Activated naive CD4-positive, alpha-beta T cell treated with anti-CD3 and anti-CD28 coated beads, Interleukin-2, amount 50 U/mL, for 16 hours (primary cell): Measurements from ENCODE around the gene GSG1.

Experiments used
- DNase-seq: peaks from one replicate; pipeline ENCODE4 v3.0.0-alpha.2; 2020

GSG1 gene

DNA sequence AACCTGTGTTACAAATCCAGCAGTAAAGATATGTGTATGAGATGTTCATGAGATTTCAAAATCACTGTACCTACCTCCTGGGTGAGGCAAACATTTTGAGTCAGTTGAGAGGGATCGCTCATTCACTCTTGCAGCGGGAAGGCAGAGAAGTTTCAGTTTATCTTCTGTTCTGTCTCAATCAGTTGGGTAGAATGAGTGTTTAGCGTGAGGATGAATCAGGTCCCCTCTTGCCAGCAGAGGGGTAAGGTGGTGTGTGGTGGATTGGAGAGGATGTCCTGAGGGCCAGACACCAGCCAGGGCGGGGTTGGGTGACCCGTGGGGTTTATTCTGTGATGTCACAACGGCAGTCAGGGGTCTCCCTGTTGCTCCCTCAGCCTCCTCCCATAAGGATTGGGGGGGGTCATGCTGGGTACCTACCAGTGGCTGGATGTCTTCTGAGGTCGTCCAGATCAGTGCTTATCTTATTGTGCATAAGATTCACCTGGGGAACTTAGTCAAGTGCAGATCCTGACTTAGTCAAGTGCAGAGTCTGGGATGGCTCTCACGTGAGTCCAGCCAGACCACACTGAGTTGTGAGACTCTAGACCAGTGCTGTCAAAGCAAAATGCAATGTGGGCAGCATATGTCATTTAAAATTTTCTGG, at the start of gene GSG1:
Gene GSG1, minus strand, starts transcription at position 277 of the 643 bp plus-strand sequence. Its CDS starts 155 bp downstream, at position 122.
- no peak for DNase-seq

DNA sequence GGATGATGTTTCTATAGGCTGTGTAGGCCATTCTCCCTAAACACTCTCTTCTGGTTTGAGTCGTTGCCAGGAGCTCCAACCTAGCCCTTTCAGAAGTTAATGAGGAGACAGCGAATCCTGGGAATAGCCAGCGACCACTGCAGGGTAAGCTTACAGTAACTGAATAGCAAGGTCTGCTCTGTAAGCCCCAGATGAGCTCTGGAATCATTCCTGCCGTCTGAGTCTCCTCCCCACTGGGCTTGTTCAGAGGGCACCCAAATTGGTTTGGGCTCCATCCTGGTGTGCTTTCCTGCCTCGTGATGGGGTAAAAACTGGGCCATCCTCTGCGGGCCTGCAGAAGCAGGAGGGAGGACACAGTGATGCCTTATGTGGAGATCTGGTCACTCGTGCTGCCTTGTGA, 49.7 kb upstream of the GSG1 start:
- no peak for DNase-seq

DNA sequence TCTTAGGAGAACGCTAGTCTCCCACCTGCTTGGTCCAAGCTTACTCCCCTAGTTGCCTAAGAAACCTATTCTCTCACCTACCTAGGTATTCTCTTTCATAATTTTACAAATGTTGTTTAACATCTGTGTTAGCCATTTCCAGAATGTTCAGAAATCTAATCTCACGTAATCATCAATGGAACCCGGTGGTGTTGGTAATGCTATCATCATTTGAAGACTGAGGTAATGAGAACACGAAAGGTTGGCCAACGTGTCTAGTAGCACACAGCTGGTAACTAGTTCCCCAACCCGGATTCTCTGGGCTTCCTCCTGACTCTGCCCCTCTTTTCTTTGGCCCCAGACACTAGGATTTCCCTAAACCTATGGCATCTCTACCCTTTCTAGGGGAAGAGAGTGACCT, 49.3 kb upstream of the GSG1 start:
- no peak for DNase-seq

DNA sequence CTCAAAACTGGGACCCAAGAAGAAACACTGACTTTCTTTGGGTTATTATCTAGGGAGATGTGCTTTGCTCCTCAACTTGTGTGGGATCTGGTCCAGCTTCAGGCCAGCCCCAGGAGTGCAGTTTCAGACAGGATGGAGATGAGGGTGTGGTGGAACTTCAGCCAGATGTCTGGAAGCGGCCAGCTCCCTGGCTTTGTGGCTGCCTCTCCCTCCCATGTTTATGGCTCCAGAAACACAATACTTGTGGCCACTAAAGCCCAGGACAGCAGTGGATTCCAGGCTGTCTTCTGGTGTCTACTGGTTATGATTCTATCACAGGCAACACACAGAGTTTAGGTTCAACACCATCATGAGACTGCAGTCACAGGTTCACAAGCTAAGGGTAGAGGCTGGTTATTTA, 48.8 kb upstream of the GSG1 start:
- no peak for DNase-seq

DNA sequence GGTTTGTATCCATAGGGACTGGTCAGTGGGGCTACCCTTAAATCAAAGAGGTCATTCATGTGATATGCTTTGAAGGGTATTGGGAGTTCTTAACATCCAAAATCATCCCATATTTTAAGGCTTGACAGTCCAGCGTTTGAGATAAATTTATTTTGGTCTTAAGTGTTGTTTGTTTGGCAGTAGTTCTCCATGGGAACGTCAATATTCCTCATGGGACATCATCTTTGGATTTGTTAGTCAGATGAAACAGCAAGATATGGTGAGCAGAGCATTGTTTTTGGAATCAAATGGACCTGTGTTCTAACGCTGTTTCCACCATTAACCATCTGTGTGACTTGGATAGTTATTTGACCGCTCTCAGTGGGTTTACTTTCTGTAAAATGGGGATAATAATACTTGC, 45.9 kb upstream of the GSG1 start:
- no peak for DNase-seq

DNA sequence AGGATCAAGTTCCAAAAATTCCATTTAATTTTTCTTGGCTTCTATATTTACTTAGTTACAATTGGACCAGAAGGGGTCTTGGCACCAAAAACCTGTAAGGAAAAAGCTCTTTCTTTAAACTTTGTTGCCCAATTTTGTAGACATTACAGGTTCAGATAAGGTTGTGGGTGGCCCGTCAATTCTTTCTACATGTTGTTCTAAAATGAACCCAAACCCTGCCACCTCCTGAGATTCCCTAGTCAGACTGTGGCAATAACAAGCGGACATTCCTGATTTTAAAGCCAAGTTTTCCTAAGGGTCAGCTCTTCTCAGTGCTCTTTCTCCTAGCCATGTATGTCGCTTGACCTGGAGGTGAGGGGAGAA, 45.0 kb upstream of the GSG1 start:
- DNase-seq: no peak

DNA sequence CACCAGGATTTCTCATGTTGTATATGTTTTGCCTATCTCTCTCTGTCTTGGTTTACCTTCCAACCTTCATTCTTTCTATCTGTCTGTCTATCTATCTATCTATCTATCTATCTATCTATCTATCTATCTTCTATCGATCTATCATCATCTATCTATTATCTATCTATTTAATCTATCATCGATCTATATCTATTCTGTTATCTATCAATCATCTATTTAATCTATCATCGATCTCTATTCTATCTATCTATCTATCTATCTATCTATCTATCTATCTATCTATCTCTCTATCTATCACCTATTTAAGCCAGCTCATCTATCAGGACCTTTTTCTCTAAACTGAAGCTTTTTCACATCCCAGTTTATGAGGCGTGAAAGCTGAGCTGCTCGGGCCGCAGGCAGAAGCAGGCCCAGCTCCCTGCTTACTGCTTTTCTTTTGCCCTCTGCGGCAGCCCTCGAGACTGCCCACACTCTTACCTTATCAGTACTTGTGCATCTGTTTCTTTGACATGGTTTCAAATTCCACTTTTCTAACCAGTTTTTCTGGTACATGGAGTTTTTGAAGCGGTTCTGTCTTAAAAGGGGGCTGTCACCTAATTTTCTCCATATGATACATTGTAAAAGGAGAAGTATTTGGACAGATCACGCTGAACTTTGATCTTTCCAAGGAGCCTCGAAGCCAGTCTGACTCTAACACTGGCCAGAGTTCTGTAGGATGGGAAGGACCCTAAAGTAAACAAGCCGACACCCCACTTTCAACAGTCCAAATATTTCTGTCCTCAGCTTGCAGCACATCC, 44.4 kb upstream of the GSG1 start:
- no peak for DNase-seq

DNA sequence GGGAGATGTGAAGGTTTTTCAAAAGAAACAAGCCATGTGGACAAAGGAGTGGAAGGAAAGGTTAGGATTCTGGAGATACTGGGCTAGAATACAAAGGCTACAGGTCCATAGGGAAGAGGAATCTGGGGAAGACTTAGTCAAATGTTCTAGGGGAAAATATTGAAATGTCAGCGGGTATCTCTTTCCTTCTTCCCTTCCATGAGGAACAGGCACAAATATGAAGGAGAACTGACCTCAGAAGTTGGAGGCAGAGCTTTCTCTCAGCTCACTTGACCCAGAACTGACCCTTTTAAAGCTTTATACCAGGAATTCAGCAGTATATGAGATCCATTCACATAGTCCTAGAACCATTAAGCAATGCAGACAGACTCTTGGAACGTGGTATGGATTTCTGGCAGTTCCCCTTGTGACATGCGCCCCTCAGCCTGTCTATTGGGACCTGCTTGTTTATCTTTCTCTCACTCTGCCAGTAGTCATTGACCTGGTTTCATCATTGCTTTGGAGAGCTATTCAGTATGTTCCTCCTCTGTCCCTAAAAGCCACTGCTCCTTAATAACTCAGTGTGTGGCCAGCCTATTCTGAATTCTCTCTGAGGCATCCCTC, 43.0 kb upstream of the GSG1 start:
- no peak for DNase-seq

DNA sequence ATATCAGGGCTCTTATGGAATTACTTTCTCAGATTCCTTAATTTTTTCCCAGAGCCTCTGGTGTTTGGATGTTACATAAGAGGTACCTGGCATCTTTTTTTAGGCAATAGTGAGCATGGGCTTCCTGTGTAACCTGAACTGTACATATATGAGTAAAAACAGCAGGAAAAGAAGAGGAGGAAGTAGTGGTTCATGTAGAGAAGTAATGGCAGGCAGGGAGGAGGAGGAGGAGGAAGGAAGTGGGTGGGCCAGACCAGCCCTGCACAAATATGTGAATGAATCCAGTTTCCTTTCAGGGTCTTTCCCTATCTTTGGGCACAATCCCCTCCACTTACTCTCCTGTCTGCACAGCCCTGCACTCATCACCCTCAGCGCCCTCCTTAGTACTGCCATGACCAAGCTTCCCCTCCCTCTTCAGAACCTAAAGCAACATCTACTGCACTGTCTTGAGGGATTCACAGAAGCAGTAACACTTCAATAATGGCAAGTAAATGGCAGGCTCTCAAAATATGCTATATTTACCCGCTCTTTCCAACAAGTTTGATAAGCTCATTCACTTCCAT, 40.9 kb upstream of the GSG1 start:
- DNase-seq: no peak

DNA sequence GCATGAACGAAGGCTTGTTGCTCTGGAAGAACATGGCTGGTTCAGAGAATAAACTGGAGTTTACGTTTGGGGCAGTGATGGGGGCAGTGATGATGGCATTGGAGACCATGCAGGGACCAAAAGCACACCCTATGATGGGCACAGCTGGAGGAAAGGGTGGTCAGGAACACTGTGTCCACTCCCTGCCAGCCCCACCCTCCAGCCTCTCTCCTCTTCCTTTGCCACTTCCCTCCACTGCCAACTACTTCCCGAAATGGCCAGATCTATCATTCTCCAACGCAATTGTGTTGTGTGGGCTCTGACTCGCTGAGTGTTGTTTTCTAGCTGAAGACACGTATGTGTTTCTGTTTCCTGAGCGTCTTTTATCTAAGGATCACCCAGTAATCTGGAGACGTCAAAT, 39.3 kb upstream of the GSG1 start:
- DNase-seq: no peak

DNA sequence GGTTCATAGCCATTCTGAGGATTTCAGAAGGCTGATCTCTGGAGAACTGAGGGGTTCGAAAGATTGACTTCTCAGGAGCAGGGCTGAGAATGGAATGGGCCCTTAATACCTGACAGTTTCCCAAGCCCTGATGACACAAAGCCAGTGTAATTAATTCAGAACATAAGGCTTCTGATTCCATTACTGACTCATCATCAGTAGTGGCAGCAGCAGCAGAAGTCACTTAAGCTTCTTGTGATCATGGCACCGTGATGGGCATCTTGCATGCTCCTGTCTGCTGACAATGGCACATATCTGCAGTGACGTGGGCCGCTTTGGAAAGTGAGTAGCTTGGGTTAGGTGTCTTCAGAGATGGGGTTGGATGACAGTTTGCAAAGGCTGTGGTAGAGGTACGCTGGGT, 38.2 kb upstream of the GSG1 start:
- DNase-seq: no peak

DNA sequence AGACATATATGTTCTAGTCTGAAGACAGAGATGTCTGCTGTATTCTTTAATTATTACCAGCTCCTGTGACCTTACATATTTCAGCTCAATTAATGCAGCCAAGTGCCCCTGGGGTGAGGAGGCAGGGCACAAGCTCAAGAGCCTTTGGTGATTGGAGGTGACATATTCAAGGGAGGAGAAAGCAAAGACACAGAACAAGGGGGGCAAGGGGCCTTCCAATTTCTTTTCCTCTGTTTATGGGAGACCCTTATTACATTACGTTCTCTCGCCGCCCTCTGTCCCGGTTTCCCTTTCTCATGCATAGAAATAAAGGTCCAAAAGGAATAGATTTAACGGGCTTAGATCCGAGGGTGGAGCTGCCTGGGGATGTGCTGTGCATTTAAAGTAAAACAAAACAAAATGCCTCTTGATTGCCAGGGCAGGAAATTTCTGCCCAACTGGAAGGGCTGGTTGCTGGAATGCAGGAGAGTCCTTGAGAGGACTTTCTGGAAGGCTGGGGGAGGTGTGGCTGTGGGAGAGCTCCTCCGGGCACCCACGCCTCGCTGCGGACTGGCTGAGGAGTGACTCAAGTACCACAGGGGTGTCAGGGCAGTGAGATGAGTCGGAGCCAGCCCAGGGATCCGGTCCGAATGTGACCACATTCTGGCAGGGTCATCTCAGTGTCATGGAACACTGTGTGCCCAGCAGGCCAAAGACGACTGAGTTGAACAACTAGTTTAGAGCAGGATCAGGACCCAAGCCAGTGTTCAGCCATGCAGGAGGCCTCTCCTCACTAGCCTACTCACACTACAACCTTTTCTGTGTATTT, 32.1 kb upstream of the GSG1 start:
- no peak for DNase-seq

DNA sequence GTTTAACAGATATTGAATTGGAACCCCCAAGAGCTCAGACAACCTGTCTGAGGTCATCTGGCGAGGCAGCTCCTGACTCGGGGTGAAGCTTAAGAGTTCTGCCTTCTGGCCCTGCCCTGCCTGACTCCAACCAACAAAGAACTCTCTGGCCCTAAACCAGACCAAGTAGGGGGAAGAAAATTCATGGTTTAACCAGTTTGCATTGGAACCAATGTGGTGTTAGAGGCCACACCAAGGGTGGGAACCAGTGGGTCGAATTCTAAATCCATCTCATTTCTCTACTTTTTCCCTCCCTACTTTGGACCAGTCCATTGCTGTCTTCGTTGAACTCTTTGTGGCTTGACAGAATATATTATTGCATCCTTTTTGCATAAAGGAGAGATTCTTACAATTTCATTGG, 30.4 kb upstream of the GSG1 start:
- DNase-seq: no peak

DNA sequence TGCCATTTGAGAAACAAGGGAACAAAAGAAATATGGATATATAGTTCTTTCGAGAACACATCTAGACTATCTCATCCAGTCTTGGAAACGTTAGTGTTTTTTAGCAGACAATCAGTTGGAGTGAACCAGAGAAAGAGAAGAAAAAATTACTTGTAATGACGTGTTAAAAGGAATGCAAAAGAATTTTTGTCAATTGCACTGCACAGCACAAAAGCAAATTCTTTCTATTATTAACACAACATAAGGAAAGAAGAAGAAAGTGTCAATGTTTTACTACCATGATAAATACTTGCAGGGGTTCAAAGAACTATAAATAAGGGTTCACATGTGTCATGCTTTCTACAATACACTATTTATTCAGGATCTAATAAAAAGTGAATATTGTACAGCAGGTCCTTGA, 27.5 kb upstream of the GSG1 start:
- DNase-seq: no peak

DNA sequence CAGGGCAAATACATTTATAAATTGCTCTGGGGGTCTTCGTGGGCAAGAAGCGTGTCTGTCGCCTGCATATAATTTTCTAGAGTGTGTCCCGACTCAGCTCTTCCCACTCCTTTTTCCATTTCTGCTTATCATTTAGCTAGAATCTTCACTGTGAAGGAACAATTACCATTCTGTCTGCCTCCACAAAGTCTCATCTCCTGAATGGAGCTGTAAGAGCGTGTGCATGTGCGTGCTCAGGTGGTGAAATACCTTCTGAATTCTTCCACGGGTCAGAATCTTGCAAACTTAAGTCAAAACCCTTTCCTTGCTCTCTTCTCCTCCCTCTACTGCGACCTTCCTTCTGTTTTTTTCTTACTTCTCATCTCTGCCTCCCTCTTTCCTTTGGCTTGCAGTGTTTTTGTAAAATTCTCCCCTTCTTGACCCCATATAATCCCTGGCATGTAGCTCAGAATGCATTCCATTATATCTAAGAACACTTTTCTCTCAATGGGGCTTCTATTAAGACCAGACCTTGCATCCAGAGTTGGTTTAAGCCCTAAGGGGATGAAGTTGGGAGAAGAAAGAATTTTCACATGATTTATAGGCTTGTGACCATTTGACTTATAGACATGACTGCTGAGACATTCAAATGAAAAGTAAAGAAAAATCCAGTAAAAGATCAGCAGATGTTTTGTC, 25.0 kb upstream of the GSG1 start:
- DNase-seq: no peak

DNA sequence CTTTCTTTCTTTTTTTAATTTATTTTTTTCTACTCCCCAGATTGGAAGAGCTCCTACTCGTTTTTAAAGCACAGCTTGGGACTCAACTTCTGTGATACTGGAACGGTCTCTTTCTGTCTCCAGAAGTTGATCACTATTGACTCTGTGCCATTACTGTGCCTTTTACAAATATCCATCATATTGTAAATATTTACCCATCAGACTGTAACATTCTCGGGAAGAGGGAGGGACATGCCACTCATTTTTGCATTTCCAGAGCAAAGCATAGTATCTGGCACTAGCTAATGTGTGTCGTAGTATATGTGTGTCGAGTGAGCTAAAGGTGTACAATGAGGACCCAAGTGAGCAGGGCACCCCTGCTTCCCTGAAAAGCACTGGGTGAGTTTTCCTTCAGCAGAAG, 24.0 kb upstream of the GSG1 start:
- no peak for DNase-seq

DNA sequence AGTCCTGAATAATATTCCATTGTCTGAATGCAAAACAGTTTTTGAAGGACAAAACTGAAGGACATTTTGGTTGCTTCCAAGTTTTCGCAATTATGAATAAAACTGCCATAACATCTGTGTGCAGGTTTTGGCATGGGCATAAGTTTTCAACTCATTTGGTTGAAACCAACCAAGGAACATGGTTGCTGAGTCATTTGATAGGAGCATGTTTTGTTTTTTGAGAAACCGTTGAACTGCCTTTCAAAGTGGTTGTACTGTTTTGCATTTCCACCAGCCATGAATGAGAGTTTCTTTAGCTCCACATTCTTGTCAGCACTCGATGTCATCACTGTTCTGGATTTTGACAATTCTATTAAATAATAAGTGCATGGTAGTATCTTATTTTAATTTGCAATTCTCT, 23.0 kb upstream of the GSG1 start:
- DNase-seq: no peak

DNA sequence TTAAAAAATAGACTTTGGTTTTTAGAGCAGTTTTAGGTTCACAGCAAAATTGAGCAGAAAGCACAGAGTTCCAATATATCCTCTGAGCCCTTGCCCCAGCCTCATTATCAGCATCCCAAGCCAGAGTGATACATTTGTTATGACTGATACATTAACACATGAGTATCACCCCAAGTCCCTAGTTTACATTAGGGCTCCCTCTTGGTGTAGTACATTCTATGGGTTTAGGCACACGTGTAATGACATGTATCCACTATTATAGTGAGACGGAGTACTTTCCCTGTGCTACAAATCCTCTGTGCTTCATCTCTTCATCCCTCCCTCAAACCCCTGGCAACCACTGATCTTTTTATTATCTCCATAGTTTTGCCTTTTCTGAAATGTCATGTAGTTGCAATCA, 22.5 kb upstream of the GSG1 start:
- DNase-seq: no peak

DNA sequence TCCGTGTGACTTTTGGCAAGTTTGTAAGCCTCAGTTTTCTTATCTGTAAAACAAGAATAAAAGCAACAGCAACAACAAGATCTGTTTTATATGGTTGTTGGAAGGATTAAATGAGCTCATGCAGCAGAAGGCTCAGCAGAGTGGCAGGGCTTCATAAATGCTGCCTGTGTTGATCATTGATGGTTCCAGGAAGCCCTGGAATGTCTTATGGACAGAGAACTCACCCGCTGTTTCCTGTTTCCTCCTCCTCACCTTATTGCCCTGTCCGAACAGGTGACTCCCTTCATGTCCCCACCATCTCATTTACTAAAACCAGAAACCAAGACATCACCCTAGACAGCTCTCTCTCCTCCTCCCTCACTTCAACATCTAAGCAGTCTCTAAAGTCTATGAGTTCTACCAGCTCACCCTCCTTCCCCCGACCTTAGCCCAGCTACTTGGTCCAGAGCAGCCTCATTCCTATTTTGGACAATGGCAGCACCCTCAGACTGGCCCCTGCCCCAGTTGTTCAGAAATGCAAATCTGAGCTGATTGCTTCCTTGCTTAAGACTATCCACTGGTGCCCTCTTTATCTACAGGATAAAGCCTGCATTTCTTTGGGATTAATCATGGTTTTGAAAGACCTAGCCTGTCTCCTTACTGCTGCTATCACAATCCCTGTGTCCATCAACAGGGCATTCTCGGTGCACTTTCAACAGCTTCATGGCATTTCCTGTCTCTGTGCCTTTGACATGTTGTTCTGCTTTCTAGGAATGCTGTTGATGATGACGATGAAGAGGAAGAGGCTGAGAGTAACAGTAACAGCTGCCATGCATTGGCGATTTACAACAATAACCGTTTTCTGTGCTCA, 21.4 kb upstream of the GSG1 start:
- DNase-seq: no peak

DNA sequence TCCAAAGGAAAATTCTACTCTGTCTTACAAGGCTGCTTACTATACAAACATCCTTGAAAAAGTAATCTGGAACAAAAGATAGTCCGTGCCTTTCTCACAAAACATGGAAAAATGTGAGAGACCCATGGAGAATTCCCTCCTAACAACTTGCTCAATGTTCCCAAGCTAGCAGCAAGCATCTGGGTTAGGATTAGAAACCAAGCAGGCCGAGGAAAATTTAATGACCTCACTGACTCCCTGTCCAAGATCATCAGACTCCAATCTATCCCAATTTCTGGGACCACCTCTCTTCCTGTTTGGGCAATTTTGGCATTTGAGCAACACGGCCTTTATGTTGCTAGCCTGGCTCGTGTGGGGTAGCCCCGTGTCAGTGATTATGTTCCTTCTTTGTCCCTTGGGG, 18.1 kb upstream of the GSG1 start:
- no peak for DNase-seq

DNA sequence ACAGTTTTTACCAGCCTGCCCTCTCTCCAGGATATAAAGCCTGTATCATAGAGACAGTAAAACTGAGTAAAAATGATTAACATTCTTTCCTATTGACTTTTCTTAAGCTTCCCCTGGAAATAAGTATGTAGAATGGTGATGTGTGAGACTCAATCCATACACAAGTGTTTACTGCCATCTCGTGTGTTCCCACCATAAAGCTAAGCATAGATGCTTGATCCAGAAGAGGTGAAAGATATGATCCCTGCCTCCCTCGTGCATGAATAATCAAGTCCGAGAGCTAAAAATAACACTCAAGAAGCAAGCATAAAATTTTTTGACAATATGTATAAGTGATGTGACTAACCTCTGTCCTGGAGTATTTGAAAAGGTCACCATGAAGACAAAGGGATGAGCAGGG, 16.9 kb upstream of the GSG1 start:
- DNase-seq: no peak

DNA sequence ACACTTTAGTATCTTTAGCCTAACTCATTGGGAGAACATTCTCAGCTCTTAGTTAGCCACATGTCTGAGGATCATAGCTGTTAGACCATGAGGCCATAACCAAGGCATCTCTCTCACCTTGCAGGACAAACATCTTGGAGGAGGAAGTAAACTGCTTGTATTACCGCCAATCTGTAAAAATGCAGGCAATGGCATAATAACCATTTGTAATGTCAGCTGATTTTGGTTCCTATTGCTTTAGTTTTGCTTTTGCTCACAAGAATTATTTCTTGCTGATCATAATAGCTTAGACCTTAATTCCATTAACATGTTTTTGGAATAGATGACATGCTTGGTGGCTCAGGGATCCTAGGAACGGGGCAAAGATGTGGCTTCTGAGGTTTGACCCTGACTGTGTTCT, 16.4 kb upstream of the GSG1 start:
- DNase-seq: no peak
